Fibroblast of skin of back (primary cell): ENCODE data around the gene ALK.
A peak's percentile ranks its signal among the peaks of the same experiment; 100 is the strongest.

Experiments
- DNase-seq: peaks from one replicate; pipeline ENCODE4 v3.0.0-alpha.2; 2013

Gene ALK

DNA sequence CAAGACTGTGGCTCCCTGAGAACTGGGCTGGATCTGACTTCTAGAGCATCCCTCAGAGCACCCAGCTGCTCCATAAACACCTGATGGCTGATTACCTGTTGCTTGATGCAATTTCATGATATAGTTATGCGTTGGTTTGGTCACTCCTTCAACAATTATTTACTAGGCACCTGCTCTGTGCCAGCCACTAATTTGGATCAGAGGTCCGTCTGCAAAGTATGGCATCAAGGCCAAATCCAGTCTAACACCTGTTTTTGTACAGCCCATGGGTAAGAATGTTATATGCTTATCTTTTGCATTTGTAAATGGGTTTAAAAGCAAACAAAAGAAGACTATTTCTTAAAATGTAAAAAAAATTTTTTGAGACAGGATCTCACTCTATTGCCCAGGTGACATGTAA, 348.2 kb downstream of the ALK start:
- no peak for DNase-seq

- no peak for DNase-seq
Observed at GRCh38 chr2:29570539-29570938, 350.8 kb downstream of the ALK start.

DNA sequence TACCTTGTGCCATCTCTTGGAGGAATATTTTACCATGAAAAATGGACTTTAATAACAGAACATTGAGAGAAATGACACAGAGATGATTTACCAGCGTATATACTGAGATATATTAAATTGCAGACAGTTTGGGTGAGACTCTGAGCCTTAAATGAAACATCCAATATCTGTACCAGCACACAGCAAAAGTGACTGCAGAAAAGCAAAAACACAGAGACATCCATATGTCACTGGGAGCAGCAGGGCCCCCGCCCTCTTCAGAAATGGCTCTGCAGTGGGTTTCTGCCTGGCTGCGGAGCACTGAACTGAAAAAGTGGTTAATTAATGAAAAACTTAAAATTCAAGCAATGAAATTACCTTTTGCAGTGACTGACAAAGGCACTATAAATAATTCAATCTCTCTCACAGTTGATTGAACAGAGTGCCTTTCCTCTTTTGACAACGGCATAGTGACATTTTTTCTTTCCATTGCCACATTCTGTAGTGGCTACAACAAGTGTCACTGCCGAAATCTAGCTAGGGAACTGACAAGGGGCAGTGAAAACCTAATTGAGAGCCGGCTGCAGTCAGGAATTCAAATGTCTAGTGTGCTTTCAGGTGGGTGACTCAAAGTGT, 353.4 kb downstream of the ALK start:
- DNase-seq = no peak

DNA sequence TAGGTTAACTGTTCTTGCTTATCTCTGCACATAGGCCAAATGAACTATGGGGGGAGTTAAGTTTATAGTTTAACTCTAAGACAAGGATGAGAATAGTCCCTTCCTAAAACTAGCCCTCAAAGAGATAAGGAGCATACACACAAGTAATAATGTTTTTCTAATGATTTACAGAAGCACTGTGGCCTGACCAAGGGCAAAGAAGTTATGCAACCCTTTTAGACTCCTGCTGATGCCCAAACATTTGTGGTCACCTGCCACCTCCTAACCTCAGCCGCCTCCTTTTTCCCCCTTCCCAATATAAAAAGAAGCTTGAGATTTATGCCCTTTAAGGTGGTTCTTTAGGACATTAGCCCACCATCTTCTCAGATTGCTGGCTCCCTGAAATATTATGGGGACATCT, 357.7 kb downstream of the ALK start:
- DNase-seq = no peak

GRCh38 chr2:29562896-29563295, 358.5 kb downstream of the ALK start:
- DNase-seq = peak; percentile 33

- no peak for DNase-seq
Observed at GRCh38 chr2:29562319-29562718, 359.1 kb downstream of the ALK start.

- DNase-seq = no peak
Observed at GRCh38 chr2:29561628-29562027, 359.8 kb downstream of the ALK start.

DNA sequence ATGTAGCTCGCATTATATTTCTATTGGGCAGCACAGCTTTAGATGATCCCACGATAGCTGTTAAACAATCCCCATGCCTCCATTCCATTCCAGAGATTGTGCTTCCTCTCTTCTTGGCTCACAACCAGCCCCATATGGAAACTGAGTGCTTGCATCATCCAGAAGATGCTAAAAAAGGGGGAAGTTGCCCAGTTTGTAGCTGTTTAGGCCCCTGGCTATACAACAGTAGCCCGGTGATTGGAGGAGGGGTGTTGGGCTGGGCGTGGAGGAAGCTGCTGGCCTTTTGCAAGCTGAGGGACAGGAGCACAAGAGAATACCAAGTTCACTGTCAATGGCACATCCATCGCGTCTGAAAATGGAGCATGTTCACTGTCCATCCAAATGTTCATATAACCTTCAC, 360.2 kb downstream of the ALK start:
- DNase-seq = no peak

GRCh38 chr2:29560566-29560965, 360.8 kb downstream of the ALK start:
- DNase-seq = no peak

GRCh38 chr2:29560030-29560429, 361.4 kb downstream of the ALK start:
- no peak for DNase-seq

GRCh38 chr2:29559578-29559977, 361.8 kb downstream of the ALK start:
- DNase-seq = no peak

GRCh38 chr2:29558097-29558496, 363.3 kb downstream of the ALK start:
- no peak for DNase-seq

DNA sequence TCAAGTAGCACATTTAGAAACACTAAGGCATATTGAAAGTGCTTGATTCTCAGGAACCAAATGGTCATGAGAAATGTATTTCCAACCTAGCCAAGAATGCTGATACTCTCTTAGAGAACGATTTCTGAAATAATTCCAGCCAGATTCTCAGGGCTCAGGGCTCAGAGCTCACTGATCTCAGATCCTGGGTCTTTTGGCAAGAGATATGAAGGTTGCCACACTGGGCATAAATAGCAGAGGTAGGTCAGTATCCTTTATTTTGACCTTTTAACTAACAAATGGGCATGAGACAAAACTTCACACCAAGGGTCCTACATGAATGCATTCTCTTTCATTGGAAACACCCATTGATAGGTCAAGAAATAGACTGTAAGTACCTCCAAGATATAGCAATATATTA, 364.1 kb downstream of the ALK start:
- DNase-seq = no peak

- no peak for DNase-seq
Observed at GRCh38 chr2:29549069-29549380, 372.4 kb downstream of the ALK start.

DNA sequence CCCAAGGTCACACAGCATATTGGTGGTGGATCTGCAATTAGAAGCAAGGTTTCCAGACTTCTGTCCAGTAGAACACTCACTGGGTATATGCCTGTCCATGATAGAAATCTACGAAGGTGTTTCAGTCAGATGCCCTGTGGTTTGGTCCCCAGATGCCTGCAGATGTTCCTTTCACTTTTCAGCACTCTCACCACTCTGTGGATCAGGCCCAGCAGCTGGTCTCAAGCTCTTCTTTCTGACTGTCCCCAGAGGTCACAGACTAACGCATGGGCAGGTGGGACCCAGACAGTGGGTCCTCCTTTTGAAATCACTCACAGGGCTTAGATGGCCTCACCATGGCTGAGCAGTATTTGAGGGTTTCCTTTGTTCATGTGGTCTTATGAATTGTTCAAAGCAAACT, 376.5 kb downstream of the ALK start:
- no peak for DNase-seq

GRCh38 chr2:29544031-29544430, 377.4 kb downstream of the ALK start:
- DNase-seq = no peak

DNA sequence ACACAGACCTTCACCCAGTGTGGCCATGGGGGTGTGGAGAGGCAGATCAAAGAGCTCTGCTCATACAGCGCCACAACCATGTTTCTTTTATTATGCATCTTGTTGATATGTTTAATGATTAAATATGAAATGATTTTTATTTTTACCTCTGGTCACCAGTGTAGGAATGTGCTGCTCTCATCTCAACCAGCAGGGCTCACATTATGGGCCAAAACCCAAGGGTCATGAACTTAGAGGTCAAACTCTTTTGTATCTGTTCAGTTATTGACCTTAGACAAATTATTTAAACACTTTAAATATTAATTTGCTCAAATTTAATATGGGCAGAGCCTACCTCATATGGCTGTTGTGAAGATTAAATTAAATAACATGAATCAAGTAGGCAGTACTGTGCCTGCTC, 386.2 kb downstream of the ALK start:
- no peak for DNase-seq

DNA sequence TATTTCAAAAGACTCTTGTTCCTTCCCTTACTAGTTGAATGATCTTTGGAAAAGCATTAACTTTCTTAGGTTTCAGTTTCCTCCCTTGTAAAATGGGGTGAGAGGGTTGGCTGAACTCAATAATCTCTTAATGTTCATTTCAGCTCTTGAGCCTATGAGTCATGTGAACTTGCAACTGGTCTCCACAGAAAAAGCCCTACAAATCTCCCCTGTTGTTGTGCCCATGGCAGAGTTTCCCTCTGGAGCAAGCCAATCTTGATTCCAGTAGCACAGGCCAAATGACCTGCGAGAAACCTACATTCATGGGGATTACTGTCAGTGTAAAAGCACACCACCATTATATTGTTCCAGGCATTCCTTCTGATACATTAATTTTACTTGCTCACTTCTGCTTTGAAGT, 388.9 kb downstream of the ALK start:
- DNase-seq = no peak

GRCh38 chr2:29531626-29532025, 389.8 kb downstream of the ALK start:
- no peak for DNase-seq

GRCh38 chr2:29530281-29530680, 391.1 kb downstream of the ALK start:
- DNase-seq = peak; percentile 20

GRCh38 chr2:29528891-29529520, 392.4 kb downstream of the ALK start:
- DNase-seq = peak; percentile 85

DNA sequence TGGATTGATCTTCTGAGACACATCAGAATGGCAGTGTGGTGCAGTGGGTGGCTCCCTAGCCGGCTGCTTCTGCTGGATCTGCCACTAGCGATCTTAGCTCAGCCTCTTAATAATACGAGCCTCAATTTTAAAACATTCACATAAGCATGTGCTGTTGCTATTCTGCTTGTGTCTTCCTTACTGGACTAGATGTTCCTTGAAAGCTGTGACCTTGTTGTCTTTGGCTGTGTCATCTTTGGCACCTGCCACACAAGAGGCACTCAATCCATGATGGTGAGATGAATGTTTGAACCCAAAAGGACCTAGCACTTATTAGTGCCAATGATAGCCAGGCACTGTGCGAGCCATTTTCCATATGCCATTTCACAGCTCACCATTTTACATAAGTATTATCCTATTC, 393.0 kb downstream of the ALK start:
- no peak for DNase-seq

DNA sequence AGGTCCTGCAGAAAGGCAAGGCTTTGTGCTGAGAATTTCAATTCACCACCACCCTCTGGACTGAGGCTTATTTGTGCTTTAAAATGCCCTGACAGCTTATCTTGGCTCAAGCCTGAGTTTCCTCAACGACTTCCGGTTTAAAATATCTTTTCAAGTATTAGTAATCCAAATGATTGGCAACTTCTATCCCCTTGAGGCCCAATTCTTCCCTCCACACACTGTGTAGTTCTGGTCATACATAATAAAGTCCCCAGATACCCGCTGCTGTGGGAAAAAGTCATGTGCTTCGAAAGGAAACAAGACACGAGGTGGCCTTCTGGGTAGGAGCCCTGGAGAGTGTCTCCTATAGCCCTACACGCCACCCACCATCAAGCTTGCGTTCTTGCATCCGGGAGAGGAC, 393.4 kb downstream of the ALK start:
- DNase-seq = peak; percentile 33

DNA sequence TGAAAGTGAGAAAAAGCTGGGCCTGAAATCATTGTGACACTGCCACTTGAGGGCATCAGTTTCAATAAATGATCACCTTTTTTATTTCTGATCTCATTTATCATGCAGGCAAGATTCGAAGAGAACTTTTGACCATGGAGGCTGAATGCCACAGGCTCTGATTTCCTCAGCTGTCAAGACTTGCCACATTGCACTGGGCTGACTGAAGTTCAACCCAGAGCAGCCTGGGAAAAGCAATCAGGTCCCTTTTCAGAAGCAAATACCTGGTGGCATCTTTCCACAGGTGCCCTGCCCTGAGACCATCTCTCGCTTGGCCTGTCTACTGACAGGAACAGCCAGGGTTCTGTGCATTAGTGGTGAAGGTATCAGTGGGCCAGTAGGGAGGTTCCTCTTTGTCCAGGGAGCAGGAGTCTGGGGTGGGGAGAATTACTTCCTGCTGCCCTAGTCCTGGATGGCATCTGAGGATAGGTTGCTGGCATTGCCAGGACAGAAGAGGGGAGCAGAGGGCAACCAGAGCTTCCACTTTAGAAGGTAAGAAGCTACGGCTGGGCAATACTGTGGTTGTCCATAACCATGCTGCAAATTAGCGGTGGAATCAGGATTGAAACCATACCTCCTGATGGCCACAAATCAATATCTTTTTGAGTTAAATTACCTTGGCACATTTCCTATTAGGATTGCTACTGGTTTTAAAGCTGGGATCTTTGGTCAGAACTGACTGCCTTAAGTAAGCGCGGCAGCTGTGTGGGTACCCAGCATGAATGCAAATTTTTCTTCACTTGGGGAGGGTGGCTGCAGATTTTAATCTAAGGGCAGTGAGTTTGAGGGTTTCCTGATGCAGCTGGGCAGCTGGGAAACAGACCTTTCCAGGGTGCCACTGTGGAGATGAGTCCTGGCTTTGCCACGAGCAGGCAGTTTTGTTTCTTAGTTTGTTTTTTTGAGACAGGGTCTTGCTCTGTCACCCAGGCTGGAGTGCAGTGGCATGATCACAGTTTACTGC, 394.5 kb downstream of the ALK start:
- no peak for DNase-seq
